Activated naive CD8-positive, alpha-beta T cell treated with anti-CD3 and anti-CD28 coated beads, Interleukin-2, amount 50 U/mL, for 16 hours (primary cell): ENCODE results near the gene DDC.
"Not testable (repeated sequence)": the region's sequence is repeated elsewhere in the genome, so short reads cannot be mapped to it uniquely, and the experiment has no call there.

Experiments used
- DNase-seq: peaks from one replicate; pipeline ENCODE4 v3.0.0-alpha.2; 2020; ENCODE audit warnings: low read depth, low spot score

DDC gene

GRCh38 chr7:50555594-50556140 lies 9.5 kb downstream of the DDC start:
- DNase-seq, result no peak

GRCh38 chr7:50554431-50555322 lies 10.5 kb downstream of the DDC start:
- no peak for DNase-seq

DNA sequence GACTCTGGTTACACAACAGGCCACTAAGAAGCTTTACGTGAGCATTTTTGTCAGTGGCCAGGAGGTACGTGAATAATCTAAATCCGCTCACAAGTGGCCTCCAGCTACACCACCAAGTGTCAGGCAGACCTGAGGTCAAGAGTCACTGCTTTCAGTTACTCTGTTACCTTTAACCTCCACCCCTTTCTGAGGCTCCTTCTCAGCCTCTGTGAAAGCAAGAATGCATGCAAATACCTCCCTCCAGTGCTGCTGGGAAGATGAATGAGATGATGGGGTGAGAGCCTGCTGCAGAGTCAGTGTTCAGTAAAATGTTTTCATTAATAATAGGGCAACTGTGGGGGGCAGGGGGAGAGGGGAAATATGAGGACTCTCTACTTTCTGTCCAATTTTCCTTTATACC lies 11.2 kb downstream of the DDC start:
- no peak for DNase-seq

- DNase-seq, result no peak
Observed at GRCh38 chr7:50552921-50553320, 12.3 kb downstream of the DDC start.

DNA sequence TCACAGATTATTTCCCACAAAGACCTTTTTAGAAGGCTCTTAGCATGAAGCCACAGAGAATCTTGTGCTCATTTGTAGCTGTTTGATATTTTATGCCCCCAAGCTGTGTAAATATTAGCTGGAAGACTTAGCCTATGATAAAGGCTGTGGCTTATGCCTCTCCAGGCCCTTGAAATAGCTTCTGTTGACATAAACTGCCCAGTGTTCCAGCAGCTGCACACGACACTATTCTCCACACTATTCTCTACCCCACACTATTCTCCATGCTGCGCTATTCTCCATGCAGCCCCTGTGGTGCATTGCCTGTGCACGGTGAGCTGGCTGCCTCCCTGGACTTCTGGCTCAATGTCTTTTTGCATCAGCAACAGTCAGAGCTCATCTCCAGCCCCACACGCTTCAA lies 13.1 kb downstream of the DDC start:
- no peak for DNase-seq

DNA sequence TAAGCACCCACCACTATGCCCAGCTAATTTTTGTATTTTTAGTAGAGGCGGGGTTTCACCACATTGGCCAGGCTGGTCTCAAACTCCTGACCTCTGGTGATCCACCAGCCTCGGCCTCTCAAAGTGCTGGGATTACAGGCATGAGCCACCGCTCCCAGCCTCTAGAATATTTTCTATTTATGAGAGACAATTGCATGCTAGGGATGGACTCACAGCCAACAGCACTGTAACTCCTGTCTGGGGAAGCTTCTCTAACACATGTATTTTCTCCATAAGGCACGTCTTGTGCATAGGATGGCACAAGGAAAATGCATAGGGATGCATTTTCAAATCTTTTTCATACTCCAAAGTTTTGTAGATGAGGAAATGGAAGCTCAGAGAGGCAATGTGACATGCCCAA lies 19.6 kb downstream of the DDC start:
- DNase-seq, result not testable (repeated sequence)

DNA sequence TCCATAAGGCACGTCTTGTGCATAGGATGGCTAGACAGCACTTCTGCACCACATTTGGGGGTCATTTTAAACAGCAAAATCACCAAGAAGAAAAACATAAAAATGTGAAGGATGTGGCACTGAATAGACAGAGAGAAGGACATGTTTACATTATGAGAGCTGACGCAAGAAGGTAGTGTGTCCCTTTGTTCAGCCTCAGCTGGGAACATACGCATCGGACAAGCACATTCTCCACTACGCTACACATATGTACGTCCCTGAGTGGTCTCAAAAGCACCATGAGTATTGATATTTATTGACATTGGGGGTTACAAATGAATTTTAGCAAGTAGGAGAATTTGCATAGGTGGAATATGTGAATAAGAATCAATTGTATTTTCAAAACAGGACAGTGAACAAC lies 20.2 kb downstream of the DDC start:
- no peak for DNase-seq

DNA sequence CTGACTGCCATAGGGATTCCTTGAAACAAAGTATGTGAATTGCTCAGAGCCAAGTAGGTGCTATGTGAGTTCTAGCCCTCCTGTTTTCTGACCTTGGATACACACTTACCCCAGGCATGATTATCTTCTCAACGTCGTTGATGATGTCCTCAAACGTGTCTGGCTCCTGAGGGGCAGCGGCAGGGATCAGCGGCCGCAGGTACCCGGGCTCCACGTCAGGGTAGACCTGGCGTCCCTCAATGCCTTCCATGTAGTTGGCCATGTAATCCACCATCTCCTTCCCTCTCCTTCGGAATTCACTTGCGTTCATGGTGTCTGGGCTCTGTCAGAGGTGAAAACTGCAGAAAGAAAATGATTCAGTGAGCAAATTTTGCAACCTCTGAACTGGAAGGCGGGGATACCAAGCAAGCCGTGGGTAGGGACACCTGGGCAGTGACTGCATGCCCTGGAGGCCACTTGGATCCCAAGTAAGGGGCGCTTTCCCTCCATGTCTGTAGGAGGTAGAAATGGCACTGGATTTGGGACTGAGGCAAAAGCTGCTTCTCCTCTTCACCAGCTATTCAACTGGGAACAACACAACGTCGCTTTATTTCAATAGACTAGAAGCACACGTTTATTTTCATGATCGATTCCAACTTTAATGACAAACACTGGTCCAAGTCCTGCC lies 21.3 kb downstream of the DDC start:
- no peak for DNase-seq

GRCh38 chr7:50542132-50542531 lies 23.1 kb downstream of the DDC start:
- DNase-seq, result no peak

DNA sequence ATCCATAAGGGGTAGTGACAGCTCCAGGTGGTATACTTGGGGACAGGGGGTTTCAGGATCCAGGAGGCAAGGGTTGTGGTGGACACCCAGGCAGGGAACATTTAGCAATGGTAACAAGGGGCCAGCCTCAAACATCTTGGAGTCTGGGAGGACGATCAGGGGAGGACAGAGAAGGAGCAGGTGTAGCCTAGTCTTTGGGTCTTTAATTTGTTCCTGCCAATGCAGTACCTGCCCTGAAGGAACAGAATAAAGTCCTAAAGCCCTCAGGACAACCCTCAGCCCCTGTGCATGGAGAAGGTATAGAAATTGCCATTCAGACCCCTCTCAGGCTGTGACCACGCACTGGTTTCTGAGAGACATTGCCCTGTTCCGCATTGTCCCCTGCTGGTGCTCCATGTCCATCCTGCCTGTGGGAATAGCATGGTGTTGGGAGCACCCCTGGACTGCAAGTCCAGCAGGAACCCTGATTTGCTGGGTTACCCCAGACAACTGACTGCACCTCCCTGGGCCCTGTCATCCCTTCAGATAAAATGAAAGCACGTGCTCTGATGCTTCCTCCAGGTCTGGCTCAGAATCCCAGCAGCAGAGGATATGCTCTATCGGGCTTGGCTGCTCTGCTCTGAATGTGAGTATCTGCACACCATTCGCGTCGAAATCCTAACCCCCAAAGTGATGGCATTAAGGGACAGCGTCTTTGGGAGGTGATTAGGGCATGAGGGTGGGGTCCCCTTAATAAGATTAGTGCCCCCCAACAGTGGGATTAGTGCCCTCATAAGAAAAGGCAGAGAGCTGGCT lies 24.2 kb downstream of the DDC start:
- no peak for DNase-seq

GRCh38 chr7:50539725-50540124 lies 25.5 kb downstream of the DDC start:
- DNase-seq, result no peak

DNA sequence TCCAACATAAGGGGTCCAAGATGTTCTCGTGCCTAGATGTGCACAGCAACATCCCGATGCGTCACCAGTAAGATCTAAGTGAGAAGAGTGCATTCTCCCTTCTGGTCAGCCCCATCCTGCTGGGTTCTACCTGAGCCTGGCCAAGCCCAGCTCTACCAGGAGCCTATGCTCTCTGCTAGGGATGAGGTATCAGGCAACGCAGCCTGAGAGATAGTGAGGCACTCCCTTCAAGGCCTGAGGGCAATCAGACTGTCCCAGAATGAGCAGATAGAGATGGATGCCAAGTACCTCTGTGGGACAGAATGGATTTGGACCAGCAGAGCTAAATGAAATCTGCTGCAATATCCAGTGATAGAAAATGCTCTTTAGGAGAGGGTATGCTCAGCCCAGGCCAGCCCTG lies 26.7 kb downstream of the DDC start:
- DNase-seq, result no peak

- DNase-seq, result no peak
Observed at GRCh38 chr7:50537417-50537816, 27.8 kb downstream of the DDC start.

DNA sequence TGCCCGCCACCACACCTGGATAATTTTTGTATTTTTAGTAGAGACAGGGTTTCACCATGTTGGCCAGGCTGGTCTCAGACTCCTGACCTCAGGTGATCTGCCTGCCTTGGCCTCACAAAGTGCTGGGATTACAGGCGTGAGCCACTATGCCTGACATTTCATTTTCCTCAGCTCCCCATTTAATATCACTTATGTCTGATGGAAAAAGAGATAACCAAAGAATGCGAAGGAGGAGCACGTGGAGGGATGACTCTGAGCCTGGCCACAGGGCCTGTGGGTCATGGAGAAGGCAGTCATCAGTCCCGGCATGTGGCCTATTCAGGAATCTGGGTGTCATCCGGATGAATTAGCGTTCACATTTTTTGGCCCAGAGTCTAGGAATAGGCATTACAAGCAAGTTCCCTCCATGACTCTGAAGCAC lies 29.9 kb downstream of the DDC start:
- DNase-seq, result not testable (repeated sequence)

- no peak for DNase-seq
Observed at GRCh38 chr7:50534690-50535290, 30.4 kb downstream of the DDC start.

DNA sequence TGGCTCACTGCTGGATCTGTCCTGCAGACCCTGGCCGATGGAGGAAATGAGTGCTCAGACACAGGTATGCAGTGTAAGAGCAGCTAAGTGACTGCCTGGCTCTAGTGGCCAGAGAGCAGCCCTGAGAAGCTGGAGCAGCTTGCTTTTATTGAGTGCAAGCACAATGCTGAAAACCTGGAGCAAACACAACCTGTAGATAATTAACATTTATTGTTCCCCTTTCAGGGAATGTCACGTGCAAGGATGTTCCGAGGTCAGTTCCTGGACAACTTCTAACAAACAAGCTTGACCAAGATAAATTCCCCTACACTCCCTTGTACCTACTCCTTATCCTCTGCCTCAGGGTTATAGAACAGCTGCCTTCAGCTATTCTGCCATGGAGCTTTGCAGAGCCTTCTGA lies 31.3 kb downstream of the DDC start:
- no peak for DNase-seq

GRCh38 chr7:50531928-50532327 lies 33.3 kb downstream of the DDC start:
- no peak for DNase-seq

GRCh38 chr7:50531401-50531911 lies 33.7 kb downstream of the DDC start:
- DNase-seq, result no peak

DNA sequence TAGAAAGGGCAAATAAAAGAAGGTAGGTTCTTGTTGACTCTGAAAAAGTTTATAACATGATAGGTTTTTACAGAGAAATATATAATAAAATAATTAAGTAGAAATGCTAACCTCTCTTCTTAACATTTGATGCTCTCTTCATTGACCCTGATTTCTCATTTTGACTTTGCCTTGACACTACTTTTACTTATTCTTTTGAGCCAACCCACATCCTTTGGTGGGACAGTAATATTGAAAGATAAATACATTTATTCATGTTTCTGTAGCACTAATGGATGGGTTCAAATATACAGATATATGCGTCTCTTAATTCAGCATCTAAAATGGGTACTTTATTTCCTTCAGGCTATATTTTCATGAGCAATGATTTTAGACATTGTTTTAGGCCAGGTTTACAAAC lies 34.4 kb downstream of the DDC start:
- DNase-seq, result no peak

DNA sequence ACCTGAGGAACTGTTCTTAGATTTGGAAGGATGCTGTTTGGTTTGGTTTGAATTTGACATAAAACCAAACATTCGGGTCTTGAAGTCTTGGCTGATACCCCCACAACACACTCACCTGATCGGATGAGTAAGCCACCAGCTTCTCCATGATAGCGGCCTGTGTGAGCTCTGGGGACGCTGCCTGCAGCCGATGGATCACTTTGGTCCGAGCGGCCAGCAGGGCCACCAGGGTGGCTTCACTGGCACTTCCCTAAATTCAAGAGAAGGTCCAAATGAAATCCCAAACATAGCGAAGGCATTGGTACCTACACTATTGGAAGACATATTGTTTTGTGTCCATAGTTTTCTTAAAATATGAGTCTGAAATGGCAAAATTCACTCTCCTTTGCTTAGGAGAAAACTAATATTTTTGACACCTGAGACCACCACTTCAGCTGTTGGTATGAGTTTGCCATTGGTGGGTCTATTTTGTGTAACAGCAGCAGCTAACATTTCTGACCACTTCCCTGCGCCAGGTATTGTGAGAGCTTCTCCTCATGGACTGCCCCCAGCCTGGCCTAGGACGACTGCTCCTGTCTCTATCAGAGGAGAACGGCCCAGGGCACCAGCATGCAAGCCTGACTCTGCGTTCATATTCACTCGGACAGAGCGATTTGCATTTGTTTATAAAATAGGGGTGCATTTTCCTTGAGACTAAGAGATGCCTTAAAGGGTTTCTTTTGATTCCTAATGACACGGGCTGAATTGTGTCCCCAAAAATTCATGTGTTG lies 35.9 kb downstream of the DDC start:
- DNase-seq, result no peak
